HPDE6-E6E7 (cell line): Measurements from ENCODE around the gene CCSER2.

Source experiments
- DNase-seq: peaks from one replicate; pipeline ENCODE4 v3.0.0; 2011; ENCODE audit warnings: missing footprints; ENCODE audit errors: extremely low spot score

Gene CCSER2

DNA sequence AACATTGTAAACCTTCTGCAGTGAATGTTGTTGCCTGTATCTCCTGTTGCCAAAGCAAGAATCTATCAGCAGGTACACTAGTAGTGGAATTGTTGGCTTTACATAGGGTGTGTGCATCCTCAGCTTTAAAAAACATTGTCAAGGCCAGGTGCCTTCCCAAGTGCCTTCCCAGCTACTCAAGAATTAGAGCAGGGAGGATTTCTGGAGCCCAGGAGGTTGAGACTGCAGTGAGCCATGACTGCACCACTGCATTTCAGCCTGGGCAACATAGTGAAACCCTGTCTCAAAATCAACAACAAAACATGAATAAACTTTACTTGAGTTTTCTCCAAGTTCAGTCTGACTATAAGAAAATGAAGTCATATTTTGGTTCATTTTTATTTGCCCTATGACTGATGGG is 217.3 kb downstream of the CCSER2 start:
- DNase-seq, result no peak

GRCh38 chr10:84546609-84547008 is 218.2 kb downstream of the CCSER2 start:
- no peak for DNase-seq

DNA sequence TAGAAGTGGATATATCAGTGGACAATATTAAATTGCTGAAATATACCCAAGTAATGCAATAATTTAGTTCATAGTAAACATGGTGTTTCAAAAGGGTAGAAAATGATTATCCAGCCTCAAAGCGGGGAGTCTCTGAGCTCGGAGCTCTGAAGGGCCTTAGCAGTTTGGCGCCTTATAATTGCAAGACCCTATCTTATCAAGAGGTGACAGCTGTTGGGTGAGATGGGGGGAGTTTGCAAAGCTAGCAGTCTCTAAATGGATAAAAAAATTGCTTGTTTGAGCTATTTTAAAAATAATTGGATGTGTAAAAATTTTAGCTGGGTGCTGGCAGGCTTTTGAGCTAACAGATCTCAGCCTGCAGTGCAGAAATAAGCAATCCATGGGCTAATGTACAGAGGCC is 219.2 kb downstream of the CCSER2 start:
- no peak for DNase-seq

- no peak for DNase-seq
Measured at GRCh38 chr10:84548869-84549268, 220.5 kb downstream of the CCSER2 start.

- DNase-seq, result no peak
Measured at GRCh38 chr10:84549368-84550165, 221.2 kb downstream of the CCSER2 start.

GRCh38 chr10:84550756-84551436 is 222.5 kb downstream of the CCSER2 start:
- DNase-seq, result no peak

DNA sequence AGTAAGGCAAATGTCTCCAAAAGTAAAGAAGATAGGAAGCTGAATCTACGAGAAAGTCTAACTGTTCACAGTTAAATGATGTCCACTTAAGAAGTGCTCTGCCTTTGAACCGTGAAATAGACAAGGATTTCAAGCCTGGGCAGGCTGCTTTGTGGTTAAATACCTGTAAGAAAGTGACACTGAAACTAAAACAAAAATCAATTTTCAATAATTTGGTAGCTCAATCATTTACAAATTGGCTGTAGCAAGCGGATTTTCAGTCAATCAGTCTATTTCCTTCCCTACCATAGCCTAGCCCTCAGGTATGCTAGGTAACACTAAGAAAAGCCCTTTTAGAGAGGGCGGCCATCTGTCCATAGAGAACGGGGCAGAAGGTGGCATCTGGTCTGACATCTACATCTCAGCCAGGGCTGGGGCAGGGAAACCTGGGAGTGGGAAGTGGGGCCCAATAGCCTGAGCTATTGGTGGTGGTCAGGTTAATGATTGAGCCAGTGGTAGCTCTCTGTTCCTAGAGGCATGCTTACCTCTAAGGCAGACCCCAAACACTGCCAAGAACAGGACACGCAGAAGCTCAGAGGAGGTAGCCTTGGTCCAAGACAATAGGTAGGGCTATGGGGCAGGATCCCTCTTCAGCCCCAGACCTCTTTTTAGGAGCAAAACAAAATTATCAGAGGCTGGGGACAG is 223.2 kb downstream of the CCSER2 start:
- DNase-seq, result no peak

GRCh38 chr10:84552478-84552877 is 224.1 kb downstream of the CCSER2 start:
- no peak for DNase-seq

- DNase-seq, result no peak
Measured at GRCh38 chr10:84562592-84562991, 234.2 kb downstream of the CCSER2 start.

DNA sequence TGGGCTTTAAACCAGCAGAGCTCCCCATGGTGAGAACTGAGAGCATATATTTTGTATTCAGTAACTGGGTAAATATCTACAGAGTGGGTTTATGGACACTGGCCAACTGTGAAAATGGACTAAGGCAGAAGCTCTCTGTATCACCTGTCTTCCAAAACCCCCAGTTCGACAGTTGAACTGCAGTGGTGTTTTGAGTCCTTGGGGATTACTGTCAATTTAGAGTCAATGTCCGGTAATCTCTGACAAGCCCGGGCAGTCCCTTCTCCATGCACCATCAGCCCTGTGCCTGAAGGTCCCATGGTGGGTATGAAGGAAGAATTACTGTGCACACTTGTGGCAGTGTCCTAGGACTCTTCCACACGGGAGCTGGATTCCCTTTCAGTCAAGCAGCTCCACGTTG is 235.0 kb downstream of the CCSER2 start:
- no peak for DNase-seq

DNA sequence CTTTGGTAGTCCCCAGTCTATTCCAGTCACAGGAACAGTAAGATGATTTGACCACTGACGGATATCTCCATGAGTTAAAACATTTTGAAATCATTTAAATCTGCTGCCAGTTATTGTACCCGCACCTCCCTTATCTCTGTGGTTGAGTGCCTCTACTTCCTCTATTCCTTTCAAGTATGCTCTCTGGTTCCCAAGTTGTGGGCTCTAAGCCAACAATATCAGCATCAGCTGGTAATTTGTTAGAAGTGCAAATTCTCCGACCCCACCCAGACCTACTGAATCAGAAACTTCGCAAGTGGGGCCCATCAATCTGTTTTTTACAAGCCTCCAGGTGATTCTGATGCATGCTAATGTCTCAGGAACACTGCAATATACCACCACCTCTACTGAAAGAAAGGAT is 235.5 kb downstream of the CCSER2 start:
- no peak for DNase-seq

DNA sequence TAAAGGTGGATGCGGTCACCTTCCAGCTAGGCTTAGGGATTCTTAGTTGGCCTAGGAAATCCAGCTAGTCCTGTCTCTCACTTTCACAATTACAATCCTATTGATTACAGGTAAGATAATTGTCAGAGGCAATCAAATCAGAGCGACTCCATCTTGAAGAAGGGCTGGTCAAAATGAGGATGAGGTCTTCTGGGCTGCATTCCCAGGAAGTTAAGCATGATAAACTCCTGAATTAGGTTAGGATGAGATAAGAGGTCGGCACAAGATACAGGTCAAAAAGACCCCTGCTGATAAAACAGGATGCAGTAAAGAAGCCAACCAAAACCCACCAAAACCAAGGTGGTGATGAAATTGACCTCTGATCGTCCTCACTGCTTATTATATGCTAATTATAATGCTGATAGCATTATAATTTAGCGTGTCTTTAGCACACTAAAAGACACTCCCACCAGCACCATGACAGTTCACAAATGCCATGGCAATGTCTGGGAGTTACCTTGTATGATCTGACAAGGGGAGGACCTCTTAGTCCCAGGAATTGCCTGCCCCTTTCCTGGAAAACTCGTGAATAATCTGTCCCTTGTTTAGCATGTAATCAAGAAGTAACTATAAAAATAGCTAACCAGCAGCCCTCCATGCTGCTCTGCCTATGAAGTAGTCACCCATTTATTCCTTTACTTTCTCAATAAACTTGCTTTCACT is 237.6 kb downstream of the CCSER2 start:
- no peak for DNase-seq

DNA sequence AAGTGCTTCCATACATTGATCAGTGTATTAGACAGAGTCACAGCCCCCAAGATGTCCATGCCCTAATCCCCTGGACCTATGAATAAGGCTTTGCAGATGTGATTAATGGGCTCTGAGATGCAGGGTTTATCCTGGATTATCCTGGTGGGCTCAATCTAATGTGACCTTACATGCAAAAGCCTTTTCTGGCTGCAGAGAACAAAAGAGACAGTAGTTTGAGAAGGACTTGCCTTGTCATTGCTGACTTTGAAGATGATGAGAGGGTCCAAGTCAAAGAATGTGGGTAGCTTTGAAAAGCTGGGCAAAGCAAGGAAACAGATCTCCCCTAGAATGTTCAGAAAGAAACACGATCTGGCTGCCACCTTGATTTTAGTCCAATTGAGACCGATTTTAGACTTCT is 238.7 kb downstream of the CCSER2 start:
- DNase-seq, result no peak
